Vagina (tissue), 2 donors: ENCODE measurements around the gene AGAP3. TPM values are rescaled to one million over a fixed set of nuclear protein-coding genes. Genes with fewer than 3 reads are reported as not detected.

Experiments used
- DNase-seq, 2 donors: peaks; one replicate each; pipeline ENCODE4 v3.0.0-alpha.2; 2017; ENCODE audit errors: extremely low spot score in 2 of 2
- H3K27ac ChIP-seq: fragments of 200-600 bp; sonication (generic); one replicate; pipeline ENCODE4 v1.5.1; 2019
- H3K27me3 ChIP-seq: fragments of 200-600 bp; sonication (generic); one replicate; pipeline ENCODE4 v1.5.1; 2019
- H3K36me3 ChIP-seq, 2 donors: fragments of 200-600 bp; sonication (generic); one replicate each; pipeline ENCODE4 v1.5.1; 2017 to 2019
- H3K4me1 ChIP-seq: fragments of 200-600 bp; sonication (generic); one replicate; pipeline ENCODE4 v1.5.1; 2019
- H3K4me3 ChIP-seq, 2 donors: fragments of 200-600 bp; sonication (generic); 1 replicate in 1 of 2; 2 replicates in 1 of 2; pipeline ENCODE4 v1.5.1; 2016 to 2019
- H3K9me3 ChIP-seq: fragments of 200-600 bp; sonication (generic); one replicate; pipeline ENCODE4 v1.5.1; 2019
- CTCF ChIP-seq, 3 experiments: fragments of 450-650 bp in 2 of 3; fragments of 200-600 bp in 1 of 3; sonication (generic) in 1 of 3; IDR thresholded peaks; one replicate each; pipeline ENCODE4 v1.5.1; 2017 to 2019; ENCODE audit warnings: antibody characterized with exemption in 3 of 3, mild to moderate bottlenecking in 2 of 3, moderate library complexity in 2 of 3
- POLR2A ChIP-seq, 2 donors: fragments of 450-650 bp; IDR thresholded peaks; one replicate each; pipeline ENCODE4 v1.6.1; 2017; ENCODE audit warnings: antibody characterized with exemption in 2 of 2, mild to moderate bottlenecking in 2 of 2, moderate library complexity in 2 of 2
- POLR2AphosphoS5 ChIP-seq, 2 donors: sonication (generic); formaldehyde crosslinking; IDR thresholded peaks; one replicate each; pipeline ENCODE4 v1.9.0; 2017; ENCODE audit warnings: antibody characterized with exemption in 2 of 2, mild to moderate bottlenecking in 2 of 2, low read depth in 1 of 2; ENCODE audit not compliant: insufficient read depth in 1 of 2
- intact Hi-C: fragments of 100-400 bp; cut with DNase I; formaldehyde crosslinking; loops from one replicate; pipeline ENCODE4 v1.15.1; 2023
- total RNA-seq: library from RNA; depleted of rRNA; stranded (reverse); fragments of >200 nt; gene quantifications from one replicate; pipeline ENCODE4 v1.2.3, GENCODE V29; 2016

The AGAP3 gene
- total RNA-seq, 1 donor from 2014 or later, result 98.2 TPM

DNA sequence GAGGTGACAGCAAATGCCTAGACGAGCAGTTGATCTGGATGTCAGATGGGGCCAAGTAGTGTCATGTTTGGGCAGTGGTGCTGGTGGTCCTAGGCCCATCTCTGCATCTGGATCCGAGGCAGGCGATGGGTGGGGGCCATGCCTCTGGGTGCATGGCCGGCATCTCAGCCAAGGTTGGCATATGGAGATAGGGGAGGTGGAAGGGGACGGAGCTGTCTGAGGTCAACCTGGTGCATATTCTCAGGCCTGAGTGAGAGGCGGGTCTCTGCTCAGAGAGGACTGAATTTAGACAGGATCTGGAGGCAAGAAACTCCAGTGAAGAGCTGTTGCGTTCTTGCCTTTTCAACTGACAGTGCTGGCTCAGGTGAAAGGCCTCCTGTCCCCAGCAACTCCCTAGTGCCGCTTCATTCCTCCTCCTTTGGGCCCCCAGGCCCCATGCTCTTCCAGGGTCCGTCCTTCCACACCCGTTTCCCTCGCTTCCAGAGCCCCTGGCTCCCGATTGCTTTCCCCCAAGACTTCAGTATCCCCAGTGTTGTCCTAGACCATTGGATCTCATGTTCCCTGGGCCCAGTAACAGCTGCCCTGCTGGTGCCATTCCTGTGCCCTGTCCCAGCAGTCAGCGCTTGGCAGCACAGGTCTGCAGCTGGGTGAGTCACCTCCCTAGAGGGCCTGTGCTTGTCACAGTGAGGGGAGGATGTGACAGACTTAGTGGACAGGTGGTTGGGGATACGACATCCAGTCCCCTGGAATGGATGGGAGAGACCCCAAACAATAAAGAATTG is 48.7 kb downstream of the AGAP3 start:
- DNase-seq, result no peak
- TF ChIP-seq CTCF (IDR thresholded peaks at IDR 0.05), result no peak
- TF ChIP-seq POLR2AphosphoS5 (IDR thresholded peaks at IDR 0.05; ENCODE audit: insufficient read depth in 1 of 2, low read depth in 1 of 2), result no peak
- no peak for TF ChIP-seq POLR2A (IDR thresholded peaks at IDR 0.05)
- H3K36me3 ChIP-seq, result peaks cover 0 to 75% of the 10 kb centered on the region in 2 donors
- H3K27me3 ChIP-seq, result no peaks in the 10 kb centered on the region
- no peaks in the 10 kb centered on the region for H3K9me3 ChIP-seq
- H3K27ac ChIP-seq, result no peak overlapping the region
- H3K4me3 ChIP-seq, result no peak overlapping the region
- intact Hi-C loops, result no loop called here
- H3K4me1 ChIP-seq, result no peaks in the 10 kb centered on the region

DNA sequence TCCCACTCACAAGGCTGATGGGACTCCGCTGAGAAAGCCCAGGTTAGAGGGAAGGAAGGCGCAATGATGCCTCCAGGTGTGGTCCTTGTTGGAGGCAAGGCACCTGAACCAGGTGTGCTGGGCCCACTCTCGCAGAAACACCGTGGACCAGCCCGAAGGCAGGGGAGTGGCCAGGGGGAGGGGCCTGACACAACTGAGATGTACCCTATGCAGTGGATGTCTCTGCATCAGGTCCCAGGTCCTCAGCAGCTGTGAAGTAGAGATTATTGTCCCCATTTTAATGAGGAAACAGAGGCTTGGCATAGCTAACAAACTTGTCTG is 49.2 kb downstream of the AGAP3 start:
- no peak overlapping the region for H3K4me3 ChIP-seq
- peaks cover 0 to 70% of the 10 kb centered on the region in 2 donors for H3K36me3 ChIP-seq
- no peaks in the 10 kb centered on the region for H3K4me1 ChIP-seq
- H3K27me3 ChIP-seq, result no peaks in the 10 kb centered on the region
- intact Hi-C loops, result no loop called here
- no peak for DNase-seq
- no peaks in the 10 kb centered on the region for H3K9me3 ChIP-seq
- TF ChIP-seq POLR2A (IDR thresholded peaks at IDR 0.05) (no peak), CTCF (IDR thresholded peaks at IDR 0.05) (no peak), POLR2AphosphoS5 (IDR thresholded peaks at IDR 0.05; ENCODE audit: insufficient read depth in 1 of 2, low read depth in 1 of 2) (no peak)
- no peak overlapping the region for H3K27ac ChIP-seq

DNA sequence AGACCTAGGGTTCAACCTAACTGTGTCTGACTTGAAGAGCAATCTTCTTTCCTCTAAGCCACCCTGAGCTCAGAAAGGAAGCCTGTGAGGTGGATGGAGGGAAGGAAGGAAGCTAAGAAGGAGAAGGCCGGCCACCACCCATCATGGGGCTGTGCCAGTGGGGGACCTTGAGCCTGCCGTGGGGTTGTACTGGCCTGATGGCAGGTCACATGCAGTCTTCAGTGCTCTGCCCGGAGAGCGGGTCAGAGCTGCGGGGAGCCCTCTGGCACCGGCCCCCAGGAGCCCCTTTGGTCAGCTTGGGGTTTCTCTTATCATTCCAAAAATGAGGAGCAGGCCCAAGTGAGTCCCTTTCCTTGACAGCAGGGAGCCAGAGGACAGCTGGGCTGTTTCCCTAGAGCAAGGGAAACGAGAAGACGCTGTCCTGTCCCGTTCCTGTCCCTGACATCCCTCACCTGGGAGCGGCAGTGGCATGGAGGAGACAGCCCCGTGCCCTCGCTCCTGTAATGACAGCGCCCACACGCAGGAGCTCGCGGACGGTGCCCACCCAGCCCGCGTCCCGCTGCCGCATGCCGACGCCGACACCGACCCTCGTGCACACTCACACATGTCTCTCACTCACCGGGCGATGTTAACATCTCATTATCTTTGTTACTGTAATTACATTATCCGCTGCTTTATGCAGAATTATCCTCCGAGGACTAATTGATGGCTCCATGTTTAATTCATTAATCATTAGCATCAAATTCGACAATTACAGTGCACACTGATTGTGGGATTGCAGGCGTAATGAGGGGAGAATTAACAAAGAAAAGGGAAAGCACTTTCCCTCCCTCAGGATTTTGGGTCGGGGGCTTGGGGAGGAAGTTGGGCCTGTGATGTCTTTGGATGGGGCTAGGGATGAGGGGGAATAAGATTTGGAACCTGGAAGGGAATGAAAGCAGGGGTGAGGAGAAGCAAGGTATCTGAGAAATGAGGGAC is 49.9 kb downstream of the AGAP3 start:
- Histone ChIP-seq H3K9me3 (no peaks in the 10 kb centered on the region), H3K4me1 (no peaks in the 10 kb centered on the region), H3K27me3 (no peaks in the 10 kb centered on the region), H3K27ac (no peak overlapping the region), H3K4me3 (no peak overlapping the region), H3K36me3 (peaks cover 0 to 69% of the 10 kb centered on the region in 2 donors)
- intact Hi-C loops, result no loop called here
- no peak for DNase-seq
- no peak for TF ChIP-seq CTCF (IDR thresholded peaks at IDR 0.05)
- TF ChIP-seq POLR2AphosphoS5 (IDR thresholded peaks at IDR 0.05; ENCODE audit: insufficient read depth in 1 of 2, low read depth in 1 of 2), result no peak
- no peak for TF ChIP-seq POLR2A (IDR thresholded peaks at IDR 0.05)

DNA sequence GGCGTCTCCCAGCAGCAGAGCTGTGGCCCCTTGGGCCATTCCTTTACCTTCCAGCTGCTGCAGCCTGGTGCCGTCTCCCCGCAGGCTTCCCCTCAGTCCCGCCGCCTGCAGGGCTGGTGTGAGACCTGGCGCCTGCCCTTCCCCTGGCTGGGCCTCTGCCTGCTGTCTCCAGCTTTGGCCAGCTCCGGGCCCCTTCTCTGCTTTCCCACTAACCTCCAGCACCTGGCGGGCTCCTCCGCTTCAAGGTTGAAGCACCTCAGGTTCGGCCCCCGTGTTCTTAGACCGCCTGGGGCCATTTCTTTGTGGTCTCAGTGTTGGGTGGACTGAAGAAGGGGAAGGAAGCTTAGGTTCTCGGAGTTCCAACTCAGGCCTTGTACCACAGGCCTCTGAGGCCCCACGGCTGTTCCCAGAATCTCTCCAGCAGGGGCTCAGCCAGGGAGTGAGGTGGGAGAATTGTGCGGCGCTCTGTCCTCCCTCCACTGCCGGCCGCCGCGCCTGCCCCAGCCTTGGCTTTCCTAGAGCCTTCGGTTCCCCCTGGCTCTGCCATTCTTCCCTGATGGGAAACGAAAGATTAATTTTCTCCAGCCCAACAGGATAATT is 50.9 kb downstream of the AGAP3 start:
- intact Hi-C loops, result no loop called here
- H3K36me3 ChIP-seq, result peaks cover 0 to 68% of the 10 kb centered on the region in 2 donors

More for the DNA sequence above, 50.9 kb downstream of the AGAP3 start:
- DNase-seq, result no peak
- Histone ChIP-seq H3K4me1 (no peaks in the 10 kb centered on the region), H3K27me3 (no peaks in the 10 kb centered on the region), H3K4me3 (no peak overlapping the region), H3K27ac (no peak overlapping the region), H3K9me3 (no peaks in the 10 kb centered on the region)
- TF ChIP-seq CTCF (IDR thresholded peaks at IDR 0.05) (no peak), POLR2AphosphoS5 (IDR thresholded peaks at IDR 0.05; ENCODE audit: insufficient read depth in 1 of 2, low read depth in 1 of 2) (no peak), POLR2A (IDR thresholded peaks at IDR 0.05) (no peak)
